GM12891 (cell line): Measurements from ENCODE around the gene CHMP4A.

ENCODE experiments used
- DNase-seq: peaks from one replicate; pipeline ENCODE4 v3.0.0; 2011; ENCODE audit warnings: low spot score; ENCODE audit not compliant: insufficient read length
- FAIRE-seq: peaks from 2 replicates; lab custom pipeline; 2011; peaks lifted over from hg19 to GRCh38; lab: Jason Lieb, UNC
- PAX5 ChIP-seq: IDR thresholded peaks from 2 replicates; pipeline ENCODE4 v1.6.1; 2011; ENCODE audit warnings: low read length, moderate library complexity, mild to moderate bottlenecking; ENCODE audit not compliant: insufficient read depth, severe bottlenecking
- POLR2A ChIP-seq: IDR thresholded peaks from 2 replicates; pipeline ENCODE4 v1.6.1; 2011; ENCODE audit warnings: low read depth, low read length, control low read depth
- POLR2AphosphoS5 ChIP-seq: IDR thresholded peaks from 2 replicates; pipeline ENCODE4 v1.6.1; 2011; ENCODE audit warnings: low read depth, low read length, control low read depth
- POU2F2 ChIP-seq: IDR thresholded peaks from 2 replicates; pipeline ENCODE4 v1.6.1; 2011; ENCODE audit warnings: low read depth, mild to moderate bottlenecking, control low read depth, low read length, moderate library complexity
- SPI1 ChIP-seq: IDR thresholded peaks from 2 replicates; pipeline ENCODE4 v1.6.1; 2011; ENCODE audit warnings: low read depth, low read length, control low read depth
- TAF1 ChIP-seq: IDR thresholded peaks from 2 replicates; pipeline ENCODE4 v1.6.1; 2011; ENCODE audit warnings: low read depth, low read length, control low read depth

The CHMP4A gene

GRCh38 chr14:24171422-24172260, 41.6 kb downstream of the CHMP4A start, which contains the start of gene REC8:
TSS of gene REC8 (plus strand) at chr14:24172080. CDS start at chr14:24172553, 473 bp downstream.
- TF ChIP-seq PAX5 = peak; percentile 47
- TF ChIP-seq POLR2AphosphoS5 = peak; percentile 92
- TF ChIP-seq TAF1 = peak; percentile 34; the same call in 1 of the 2 replicates
- TF ChIP-seq SPI1 = no peak
- peak; percentile 85 for TF ChIP-seq POLR2A
- TF ChIP-seq POU2F2 = peak; percentile 77
- DNase-seq = peak; percentile 95
- peak; percentile 94 for FAIRE-seq

- no peak for TF ChIP-seq SPI1
- TF ChIP-seq POLR2AphosphoS5 = peak; percentile 79; the same call in 1 of the 2 replicates
- no peak for TF ChIP-seq POLR2A
- FAIRE-seq (no peak), DNase-seq (no peak)
Observed at GRCh38 chr14:24167469-24168114, 45.7 kb downstream of the CHMP4A start.

- no peak for FAIRE-seq
- DNase-seq = no peak
- TF ChIP-seq SPI1 = no peak
- no peak for TF ChIP-seq POLR2AphosphoS5
- TF ChIP-seq PAX5 = no peak
- TF ChIP-seq POU2F2 = no peak
- TF ChIP-seq TAF1 = no peak
Observed at GRCh38 chr14:24165785-24166184, 47.5 kb downstream of the CHMP4A start.

- TF ChIP-seq PAX5 (no peak), POLR2A (no peak), TAF1 (no peak), SPI1 (no peak), POLR2AphosphoS5 (no peak), POU2F2 (no peak)
- DNase-seq (no peak), FAIRE-seq (no peak)
Observed at GRCh38 chr14:24164518-24164991, 48.7 kb downstream of the CHMP4A start.

GRCh38 chr14:24162093-24162492, 51.2 kb downstream of the CHMP4A start:
- DNase-seq (no peak), FAIRE-seq (peak; percentile 16)

GRCh38 chr14:24160850-24161804, 52.2 kb downstream of the CHMP4A start, which contains the start of gene IRF9:
TSS of gene IRF9 (plus strand) at chr14:24161265. CDS start at chr14:24162145, 880 bp downstream.
- DNase-seq (peak; percentile 89), FAIRE-seq (peak; percentile 99)
- TF ChIP-seq POLR2A (peak; percentile 99), SPI1 (peak; percentile 94), POLR2AphosphoS5 (peak; percentile 98), POU2F2 (peak; percentile 93), PAX5 (no peak), TAF1 (peak; percentile 93)

More at GRCh38 chr14:24162093-24162492, 51.2 kb downstream of the CHMP4A start:
- TF ChIP-seq PAX5 (no peak), POLR2A (no peak), POU2F2 (0 out of 2 replicates have a peak, but pooled peaks have one; percentile 19)

- no peak for DNase-seq
- no peak for TF ChIP-seq POLR2AphosphoS5
- no peak for TF ChIP-seq PAX5
- TF ChIP-seq POU2F2 = no peak
- TF ChIP-seq SPI1 = no peak
- TF ChIP-seq TAF1 = no peak
- FAIRE-seq = no peak
Observed at GRCh38 chr14:24160499-24160849, 52.8 kb downstream of the CHMP4A start.

GRCh38 chr14:24159777-24160498, 53.4 kb downstream of the CHMP4A start:
- DNase-seq (no peak), FAIRE-seq (peak; percentile 23)
- no peak for TF ChIP-seq TAF1
- 0 out of 2 replicates have a peak, but pooled peaks have one; percentile 29 for TF ChIP-seq POLR2A
